H1 (cell line): Measurements from ENCODE around the gene ZAP70. TPM values are rescaled to one million over a fixed set of nuclear protein-coding genes. Genes with fewer than 3 reads are reported as not detected.

ENCODE experiments used
- CTCF ChIA-PET: fragments of 300-600 bp; sonication (Branson Sonifier 250); formaldehyde crosslinking; loops from one replicate; lab custom pipeline; 2021; ENCODE audit not compliant: partially characterized antibody; lab: Charles Lee
- POLR2A ChIA-PET: fragments of 300-600 bp; sonication (Branson Sonifier 250); formaldehyde crosslinking; loops from one replicate; lab custom pipeline; 2021; ENCODE audit warnings: inconsistent platforms; ENCODE audit not compliant: partially characterized antibody; lab: Charles Lee
- DNase-seq, 2 experiments: peaks; one replicate each; pipeline versions ENCODE4 v3.0.0 to v3.0.0-alpha.2; 2010 to 2022; ENCODE audit warnings: low spot score in 2 of 2, low read depth in 1 of 2, mixed read lengths in 1 of 2
- FAIRE-seq: peaks from 2 replicates; lab custom pipeline; 2011; peaks lifted over from hg19 to GRCh38; lab: Jason Lieb, UNC
- H2AFZ ChIP-seq: 2 replicates; pipeline ENCODE4 v1.8.1; 2012; ENCODE audit warnings: low read length, inconsistent platforms
- H2AK5ac ChIP-seq: 2 replicates; pipeline ENCODE4 v1.6.1; 2013; ENCODE audit warnings: low read depth, low read length
- H2BK120ac ChIP-seq: replicated peaks from 2 replicates; pipeline ENCODE3; 2013; ENCODE audit warnings: low read depth, low read length, inconsistent platforms
- H2BK12ac ChIP-seq: 2 replicates; pipeline ENCODE4 v1.6.1; 2013; ENCODE audit warnings: low read depth, low read length
- H2BK15ac ChIP-seq: 2 replicates; pipeline ENCODE4 v1.6.1; 2013; ENCODE audit warnings: low read length
- H2BK20ac ChIP-seq: 2 replicates; pipeline ENCODE4 v1.6.1; 2013; ENCODE audit warnings: low read length
- H2BK5ac ChIP-seq: 2 replicates; pipeline ENCODE4 v1.6.1; 2013; ENCODE audit warnings: low read depth, low read length
- H3K14ac ChIP-seq: 2 replicates; pipeline ENCODE4 v1.6.1; 2013; ENCODE audit warnings: inconsistent platforms; ENCODE audit not compliant: insufficient read length
- H3K18ac ChIP-seq: 2 replicates; pipeline ENCODE4 v1.6.1; 2013; ENCODE audit warnings: low read length; ENCODE audit errors: extremely low read depth
- H3K23ac ChIP-seq: 2 replicates; pipeline ENCODE4 v1.6.1; 2013; ENCODE audit warnings: inconsistent platforms; ENCODE audit not compliant: insufficient read length
- H3K23me2 ChIP-seq: 2 replicates; pipeline ENCODE4 v1.6.1; 2013; ENCODE audit warnings: low read depth, low read length
- H3K27ac ChIP-seq: 2 replicates; pipeline ENCODE4 v1.6.1; 2011; ENCODE audit warnings: low read depth, low read length, inconsistent platforms
- H3K27me3 ChIP-seq, 4 experiments: replicated peaks in 1 of 4; 1 replicate in 1 of 4; 2 replicates in 3 of 4; pipeline versions ENCODE4 v1.6.1 to v1.8.1; 2011 to 2013; ENCODE audit warnings: low read length in 3 of 4, mild to moderate bottlenecking in 3 of 4, inconsistent platforms in 2 of 4, mixed read lengths in 2 of 4, moderate library complexity in 1 of 4; ENCODE audit not compliant: control insufficient read depth in 3 of 4, insufficient read depth in 3 of 4; ENCODE audit errors: extremely low read depth in 1 of 4
- H3K36me3 ChIP-seq, 4 experiments: 2 replicates each; pipeline versions ENCODE4 v1.6.1 to v1.8.1; 2011 to 2013; ENCODE audit warnings: mild to moderate bottlenecking in 4 of 4, low read length in 3 of 4, moderate library complexity in 2 of 4, control low read depth in 1 of 4, inconsistent platforms in 1 of 4; ENCODE audit not compliant: insufficient read depth in 4 of 4, control insufficient read depth in 2 of 4
- H3K4ac ChIP-seq: replicated peaks from 2 replicates; pipeline ENCODE3; 2013; ENCODE audit warnings: low read length, low read depth, mixed read lengths, inconsistent platforms; ENCODE audit not compliant: insufficient read length
- H3K4me1 ChIP-seq, 4 experiments: replicated peaks in 1 of 4; 1 replicate in 1 of 4; 2 replicates in 3 of 4; pipeline versions ENCODE4 v1.6.1 to v1.8.1; 2011 to 2013; ENCODE audit warnings: low read length in 3 of 4, inconsistent platforms in 2 of 4, mixed read lengths in 1 of 4; ENCODE audit not compliant: insufficient read depth in 4 of 4, control insufficient read depth in 3 of 4
- H3K4me2 ChIP-seq, 2 experiments: 2 replicates each; pipeline versions ENCODE4 v1.6.1 to v1.8.1; 2011 to 2013; ENCODE audit warnings: low read depth in 2 of 2, low read length in 2 of 2, control low read depth in 1 of 2, inconsistent platforms in 1 of 2, mild to moderate bottlenecking in 1 of 2; ENCODE audit not compliant: insufficient read depth in 1 of 2
- H3K4me3 ChIP-seq, 4 experiments: fragments of 200-600, 300-600 bp in 1 of 4; sonication (generic), shearing (Covaris generic), sonication (Bioruptor Twin) in 1 of 4; 2 replicates each; pipeline versions ENCODE4 v1.5.1 to v1.8.1; 2011 to 2016; ENCODE audit warnings: low read length in 4 of 4, low read depth in 3 of 4, control low read depth in 2 of 4, inconsistent platforms in 2 of 4, mild to moderate bottlenecking in 2 of 4, mixed read lengths in 1 of 4, moderate library complexity in 1 of 4; ENCODE audit not compliant: insufficient read depth in 2 of 4; ENCODE audit errors: extremely low read depth in 1 of 4
- H3K56ac ChIP-seq: replicated peaks from 2 replicates; pipeline ENCODE3; 2013; ENCODE audit warnings: low read depth, mild to moderate bottlenecking, mixed read lengths, low read length, inconsistent platforms; ENCODE audit not compliant: insufficient read length
- H3K79me1 ChIP-seq: 2 replicates; pipeline ENCODE4 v1.6.1; 2013; ENCODE audit warnings: low read depth, low read length, control low read depth
- H3K79me2 ChIP-seq, 2 experiments: 2 replicates each; pipeline versions ENCODE4 v1.6.1 to v1.8.1; 2012 to 2013; ENCODE audit warnings: low read length in 2 of 2, mild to moderate bottlenecking in 2 of 2, inconsistent platforms in 1 of 2; ENCODE audit not compliant: insufficient read depth in 2 of 2, control insufficient read depth in 1 of 2
- H3K9ac ChIP-seq, 4 experiments: replicated peaks in 1 of 4; 1 replicate in 1 of 4; 2 replicates in 3 of 4; pipeline versions ENCODE4 v1.6.1 to v1.8.1; 2011 to 2013; ENCODE audit warnings: low read depth in 3 of 4, low read length in 3 of 4, control low read depth in 2 of 4, mild to moderate bottlenecking in 2 of 4, moderate library complexity in 2 of 4, inconsistent platforms in 1 of 4; ENCODE audit errors: extremely low read depth in 1 of 4
- H3K9me3 ChIP-seq, 2 experiments: 2 replicates each; pipeline versions ENCODE4 v1.6.1 to v1.8.1; 2012 to 2013; ENCODE audit warnings: mild to moderate bottlenecking in 2 of 2, moderate library complexity in 2 of 2, control low read depth in 1 of 2, inconsistent platforms in 1 of 2, low read depth in 1 of 2, low read length in 1 of 2, mixed read lengths in 1 of 2; ENCODE audit not compliant: insufficient read depth in 2 of 2
- H4K20me1 ChIP-seq, 2 experiments: replicated peaks in 1 of 2; 2 replicates each; pipeline versions ENCODE3 to v1.8.1; 2011 to 2013; ENCODE audit warnings: inconsistent platforms in 2 of 2, low read length in 2 of 2, mild to moderate bottlenecking in 1 of 2; ENCODE audit not compliant: insufficient read depth in 2 of 2, control insufficient read depth in 1 of 2
- H4K5ac ChIP-seq: 2 replicates; pipeline ENCODE4 v1.6.1; 2013; ENCODE audit warnings: low read length, low read depth, mixed read lengths, inconsistent platforms; ENCODE audit not compliant: insufficient read length
- H4K8ac ChIP-seq: 2 replicates; pipeline ENCODE4 v1.8.0; 2013; ENCODE audit warnings: mild to moderate bottlenecking, moderate library complexity, low read length, inconsistent platforms; ENCODE audit not compliant: insufficient read depth; ENCODE audit errors: extremely low read depth
- H4K91ac ChIP-seq: replicated peaks from 2 replicates; pipeline ENCODE3; 2013; ENCODE audit warnings: low read length, mixed read lengths, inconsistent platforms; ENCODE audit not compliant: insufficient read length
- ATF2 ChIP-seq: IDR thresholded peaks from 2 replicates; pipeline ENCODE4 v1.6.1; 2012; ENCODE audit warnings: low read length, inconsistent platforms
- BACH1 ChIP-seq: IDR thresholded peaks from 2 replicates; pipeline ENCODE4 v1.6.1; 2012; ENCODE audit warnings: low read length, improper control_type of control experiment
- CBX8 ChIP-seq: fragments of 300-800, 300-1000 bp; sonication (generic); IDR thresholded peaks from 2 replicates; pipeline ENCODE4 v1.7.1; 2016; ENCODE audit warnings: low read depth, low read length, borderline replicate concordance
- EGR1 ChIP-seq: IDR thresholded peaks from 2 replicates; pipeline ENCODE4 v1.6.1; 2011; ENCODE audit warnings: low read depth, low read length, borderline replicate concordance
- FOSL1 ChIP-seq: IDR thresholded peaks from 2 replicates; pipeline ENCODE4 v1.6.1; 2011; ENCODE audit warnings: mild to moderate bottlenecking, low read depth, low read length, moderate library complexity; ENCODE audit not compliant: insufficient read depth
- GABPA ChIP-seq: IDR thresholded peaks from 2 replicates; pipeline ENCODE4 v1.6.1; 2011; ENCODE audit warnings: mild to moderate bottlenecking, low read length, moderate library complexity, borderline replicate concordance; ENCODE audit not compliant: insufficient read depth
- JUND ChIP-seq: IDR thresholded peaks from 2 replicates; pipeline ENCODE4 v1.6.1; 2011; ENCODE audit warnings: mild to moderate bottlenecking, improper control_type of control experiment, low read length
- RXRA ChIP-seq: IDR thresholded peaks from 2 replicates; pipeline ENCODE4 v1.6.1; 2011; ENCODE audit warnings: low read depth, mild to moderate bottlenecking, low read length, moderate library complexity; ENCODE audit not compliant: insufficient read depth
- SIRT6 ChIP-seq: IDR thresholded peaks from one replicate; pipeline ENCODE4 v1.7.1; 2012; ENCODE audit warnings: low read length, inconsistent platforms
- SUZ12 ChIP-seq: fragments of 200-600 bp; sonication (generic); IDR thresholded peaks from 2 replicates; pipeline ENCODE4 v1.6.1; 2012; ENCODE audit warnings: mild to moderate bottlenecking, inconsistent platforms, low read length, moderate library complexity, mixed read lengths
- TEAD4 ChIP-seq: IDR thresholded peaks from 2 replicates; pipeline ENCODE4 v1.6.1; 2012; ENCODE audit warnings: low read depth, low read length, inconsistent platforms, mixed read lengths
- YY1 ChIP-seq: IDR thresholded peaks from 2 replicates; pipeline ENCODE4 v1.6.1; 2011; ENCODE audit warnings: low read depth, mild to moderate bottlenecking, low read length
- ZNF274 ChIP-seq: IDR thresholded peaks from 2 replicates; pipeline ENCODE4 v1.7.0; 2012; ENCODE audit warnings: low read length, borderline replicate concordance; ENCODE audit errors: extremely low read depth
- WGBS, 2 experiments: shearing (Covaris generic) in 1 of 2; methylation state at CpG; one replicate each; pipeline versions ENCODE4 v1.1.6 to v1.1.7; 2013 to 2015; ENCODE audit warnings: low lambda C conversion rate in 2 of 2, mixed read lengths in 2 of 2, inconsistent platforms in 1 of 2, low coverage in 1 of 2, missing lambda C conversion rate in 1 of 2; ENCODE audit not compliant: insufficient replicate concordance in 2 of 2, insufficient coverage in 1 of 2, insufficient read length in 1 of 2; ENCODE audit errors: extremely low coverage in 1 of 2, missing lambda C conversion rate in 1 of 2; 5-methylcytosine and 5-hydroxymethylcytosine counted together
- polyA plus RNA-seq, 7 experiments: library from polyadenylated mRNA; depleted of rRNA in 3 of 7; stranded (reverse) in 5 of 7; unstranded in 2 of 7; fragments of >200 nt in 5 of 7; fragments of 200-250 nt in 2 of 7; gene quantifications; 1 replicate in 5 of 7; 2 replicates in 1 of 7; 4 replicates in 1 of 7; pipeline versions ENCODE4 v1.2.1 to v1.2.3, GENCODE V29; 2011 to 2013; ENCODE audit warnings: missing spikeins in 2 of 7, mixed read lengths in 2 of 7
- total RNA-seq: library from RNA; stranded (reverse); fragmentation: NEBNext Ultra II Directional; extraction: Animal tissue kit (Norgen Biotek cat#: 25700); gene quantifications from 2 replicates; pipeline ENCODE4 v1.2.1, GENCODE V29; 2021

Gene ZAP70
- total and polyA plus RNA-seq, 2 of the 8 experiments (the other 6 are each of a cell fraction or from before 2014, with no cell fraction given) = 0.15 TPM; not detected in 1

- no peaks in the 10 kb centered on the region for H3K79me2 ChIP-seq
- peaks cover 0 to 13% (median 0%) of the 10 kb centered on the region in 4 experiments; a peak in 2 of 7 replicates for H3K4me1 ChIP-seq
- no peaks in the 10 kb centered on the region for H3K23me2 ChIP-seq
- no peak overlapping the region for H3K18ac ChIP-seq
- H2BK20ac ChIP-seq = no peak overlapping the region
- H2BK12ac ChIP-seq = no peak overlapping the region
- H4K20me1 ChIP-seq = peaks cover 0 to under 1% of the 10 kb centered on the region in 2 experiments
- POLR2A ChIA-PET = no interaction called here
- H3K27me3 ChIP-seq = no peaks in the 10 kb centered on the region
- no peak overlapping the region for H3K9ac ChIP-seq
- WGBS, 2 experiments = 93% methylated on average over 3 of the region's 3 CpGs; no CpG with 5 or more reads in 1 of the 2 experiments
- no peak overlapping the region for H3K4me3 ChIP-seq
- H2AFZ ChIP-seq = no peak overlapping the region
- H3K23ac ChIP-seq = no peak overlapping the region
- H4K8ac ChIP-seq = no peak overlapping the region
- H3K36me3 ChIP-seq = peaks cover 0 to 9% (median 0%) of the 10 kb centered on the region in 4 experiments; a peak in 4 of 8 replicates
- DNase-seq (no peak), FAIRE-seq (no peak)
- H4K91ac ChIP-seq = no peak overlapping the region
- H3K27ac ChIP-seq = no peak overlapping the region
- H3K4me2 ChIP-seq = no peak overlapping the region
- H2BK15ac ChIP-seq = no peak overlapping the region
- no peak overlapping the region for H3K14ac ChIP-seq
- no peak overlapping the region for H3K56ac ChIP-seq
- H2BK5ac ChIP-seq = no peak overlapping the region
- no peak overlapping the region for H2BK120ac ChIP-seq
- no peak overlapping the region for H4K5ac ChIP-seq
- H3K4ac ChIP-seq = no peak overlapping the region
- H3K9me3 ChIP-seq = no peaks in the 10 kb centered on the region
- H3K79me1 ChIP-seq = no peaks in the 10 kb centered on the region
- CTCF ChIA-PET = interaction anchor here (0.6 to 3.2 kb wide), 5 partner anchors 30 to 619 kb away, joined by 3 to 17 read pairs (median 3); no protein-coding TSS in a partner anchor
- H2AK5ac ChIP-seq = no peak overlapping the region
- TF ChIP-seq GABPA (no peak), JUND (no peak), YY1 (no peak), TEAD4 (no peak), SIRT6 (no peak), FOSL1 (no peak), EGR1 (no peak), ATF2 (no peak), BACH1 (no peak), SUZ12 (no peak), ZNF274 (no peak), CBX8 (no peak), RXRA (no peak)
Measured at GRCh38 chr2:97769711-97770110, 56.3 kb downstream of the ZAP70 start.
